SJSA1 (cell line): ENCODE results near the gene SERPINA9. TPM values are rescaled to one million over a fixed set of nuclear protein-coding genes. Genes with fewer than 3 reads are reported as not detected.

Experiments used
- DNase-seq, 2 experiments: peaks; one replicate each; pipeline ENCODE4 v3.0.0-alpha.2; 2015 to 2020; ENCODE audit warnings: low spot score in 2 of 2, low read depth in 1 of 2
- H3K27ac ChIP-seq: fragments of 250-450 bp; sonication (Bioruptor Pico); 2 replicates; pipeline ENCODE4 v1.5.1; 2020; ENCODE audit warnings: mild to moderate bottlenecking, moderate library complexity
- H3K27me3 ChIP-seq: fragments of 250-450 bp; sonication (Bioruptor Pico); replicated peaks from 2 replicates; pipeline ENCODE4 v1.5.1; 2020; ENCODE audit warnings: mild to moderate bottlenecking, moderate library complexity
- H3K36me3 ChIP-seq: fragments of 250-450 bp; sonication (Bioruptor Pico); 2 replicates; pipeline ENCODE4 v1.5.1; 2020; ENCODE audit warnings: mild to moderate bottlenecking
- H3K4me1 ChIP-seq: fragments of 250-450 bp; sonication (Bioruptor Pico); replicated peaks from 2 replicates; pipeline ENCODE4 v1.6.1; 2021; ENCODE audit warnings: mild to moderate bottlenecking
- H3K4me3 ChIP-seq: fragments of 250-450 bp; sonication (Bioruptor Pico); 2 replicates; pipeline ENCODE4 v1.5.1; 2020; ENCODE audit warnings: mild to moderate bottlenecking
- H3K9me3 ChIP-seq: fragments of 250-450 bp; sonication (Bioruptor Pico); replicated peaks from 2 replicates; pipeline ENCODE4 v1.5.1; 2020; ENCODE audit warnings: mild to moderate bottlenecking
- total RNA-seq: library from RNA; depleted of rRNA; stranded (reverse); fragments of >200 nt; shearing (Covaris generic); gene quantifications from 2 replicates; pipeline ENCODE4 v1.2.3, GENCODE V29; 2014

Gene SERPINA9
- total RNA-seq, 1 experiment from 2014 or later, result not detected

DNA sequence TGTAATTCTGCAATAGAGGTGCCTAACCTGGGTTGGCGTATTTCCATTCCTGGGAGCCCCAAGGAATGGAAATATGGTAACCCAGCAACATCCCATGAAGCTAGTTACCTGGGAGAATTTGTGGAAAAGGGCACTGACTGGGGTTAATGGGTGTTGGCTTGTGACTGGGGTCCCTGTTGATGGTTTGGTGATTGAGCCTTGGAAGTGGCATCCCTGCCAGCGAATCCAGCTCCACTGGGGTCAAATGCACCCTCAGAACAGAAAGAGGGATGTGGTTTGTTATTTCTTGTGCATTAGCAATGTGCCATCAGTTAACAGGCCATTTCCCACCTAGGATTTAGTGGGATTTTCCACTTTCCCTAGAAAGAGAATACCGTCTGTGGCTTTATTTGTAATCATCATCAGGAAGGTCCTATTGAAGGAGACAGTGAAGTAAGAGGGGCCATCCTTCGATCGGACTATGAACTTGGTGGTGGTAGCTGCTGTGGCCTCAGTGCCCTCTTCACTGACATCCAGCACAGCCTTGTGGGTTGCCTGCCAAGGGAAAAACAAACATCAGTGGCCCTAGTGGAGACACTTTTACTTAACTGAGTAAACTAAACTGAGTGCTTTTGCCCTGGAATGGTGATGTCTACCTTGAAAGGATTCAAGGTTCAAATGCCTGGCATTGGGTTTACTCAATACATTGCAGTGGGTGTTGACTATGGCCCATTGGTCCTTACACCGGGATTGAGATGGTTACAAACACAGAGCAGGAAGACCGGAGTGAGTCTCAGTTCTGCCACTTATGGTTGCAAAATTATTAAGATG is 13.0 kb downstream of the SERPINA9 start:
- Histone ChIP-seq H3K27ac (no peak overlapping the region), H3K4me1 (no peaks in the 10 kb centered on the region), H3K4me3 (no peak overlapping the region), H3K9me3 (no peaks in the 10 kb centered on the region), H3K27me3 (no peaks in the 10 kb centered on the region), H3K36me3 (no peaks in the 10 kb centered on the region)
- no peak for DNase-seq

DNA sequence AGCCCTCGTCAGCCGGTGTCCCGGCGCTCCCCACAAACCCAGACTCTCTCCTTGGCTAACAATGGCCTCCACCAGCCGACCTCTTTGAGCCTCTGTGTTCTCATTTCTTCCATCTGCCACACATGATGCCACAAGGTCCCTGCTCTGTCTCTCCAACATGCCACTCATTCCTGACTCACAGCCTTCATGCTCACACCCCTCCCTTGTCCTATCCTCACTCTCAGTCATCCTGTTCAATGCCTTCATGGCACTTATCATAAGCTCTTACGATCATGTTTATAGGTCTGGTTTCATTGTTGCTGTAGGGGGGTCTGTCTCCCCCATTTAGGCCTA is 13.8 kb downstream of the SERPINA9 start:
- no peak overlapping the region for H3K27ac ChIP-seq
- DNase-seq, result no peak

DNA sequence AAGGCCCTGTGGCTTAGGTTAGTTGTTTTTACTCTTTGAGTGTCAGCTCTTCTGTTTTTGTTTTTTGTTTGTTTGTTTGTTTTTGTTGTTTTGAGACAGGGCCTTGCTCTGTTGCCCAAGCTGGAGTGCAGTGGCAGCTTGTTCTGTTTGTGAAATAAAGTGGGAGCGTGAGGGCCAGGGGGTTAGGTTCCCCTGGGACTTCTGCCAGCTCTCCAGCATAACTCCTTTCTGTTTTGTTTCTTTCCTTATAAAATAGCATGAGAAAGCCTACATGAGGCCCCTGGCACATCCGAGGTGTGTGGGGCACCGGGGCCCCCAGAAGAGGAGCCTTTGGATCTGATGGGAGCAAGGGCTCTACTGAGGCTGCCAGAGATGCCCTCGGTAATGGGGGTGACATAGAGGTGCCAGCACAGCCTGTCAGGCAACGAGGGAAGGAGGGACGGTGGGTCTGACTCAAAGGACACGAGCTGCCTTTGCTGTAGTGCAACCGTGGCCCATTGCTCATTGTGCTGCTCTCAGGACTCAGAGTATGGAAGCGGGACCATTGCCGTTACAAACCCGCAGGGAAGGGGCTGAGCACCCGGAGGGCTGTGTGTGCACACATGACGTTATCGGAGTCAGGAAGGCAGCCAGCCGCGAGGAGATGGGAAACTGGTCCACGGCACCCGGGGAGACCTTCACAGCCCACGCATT is 14.3 kb downstream of the SERPINA9 start:
- H3K27ac ChIP-seq, result no peak overlapping the region
- H3K9me3 ChIP-seq, result no peaks in the 10 kb centered on the region
- H3K27me3 ChIP-seq, result no peaks in the 10 kb centered on the region
- no peak for DNase-seq
- H3K4me1 ChIP-seq, result no peaks in the 10 kb centered on the region
- H3K36me3 ChIP-seq, result no peaks in the 10 kb centered on the region
- no peak overlapping the region for H3K4me3 ChIP-seq

More for the DNA sequence above, 13.8 kb downstream of the SERPINA9 start:
- Histone ChIP-seq H3K27me3 (no peaks in the 10 kb centered on the region), H3K4me1 (no peaks in the 10 kb centered on the region), H3K4me3 (no peak overlapping the region), H3K36me3 (no peaks in the 10 kb centered on the region), H3K9me3 (no peaks in the 10 kb centered on the region)

DNA sequence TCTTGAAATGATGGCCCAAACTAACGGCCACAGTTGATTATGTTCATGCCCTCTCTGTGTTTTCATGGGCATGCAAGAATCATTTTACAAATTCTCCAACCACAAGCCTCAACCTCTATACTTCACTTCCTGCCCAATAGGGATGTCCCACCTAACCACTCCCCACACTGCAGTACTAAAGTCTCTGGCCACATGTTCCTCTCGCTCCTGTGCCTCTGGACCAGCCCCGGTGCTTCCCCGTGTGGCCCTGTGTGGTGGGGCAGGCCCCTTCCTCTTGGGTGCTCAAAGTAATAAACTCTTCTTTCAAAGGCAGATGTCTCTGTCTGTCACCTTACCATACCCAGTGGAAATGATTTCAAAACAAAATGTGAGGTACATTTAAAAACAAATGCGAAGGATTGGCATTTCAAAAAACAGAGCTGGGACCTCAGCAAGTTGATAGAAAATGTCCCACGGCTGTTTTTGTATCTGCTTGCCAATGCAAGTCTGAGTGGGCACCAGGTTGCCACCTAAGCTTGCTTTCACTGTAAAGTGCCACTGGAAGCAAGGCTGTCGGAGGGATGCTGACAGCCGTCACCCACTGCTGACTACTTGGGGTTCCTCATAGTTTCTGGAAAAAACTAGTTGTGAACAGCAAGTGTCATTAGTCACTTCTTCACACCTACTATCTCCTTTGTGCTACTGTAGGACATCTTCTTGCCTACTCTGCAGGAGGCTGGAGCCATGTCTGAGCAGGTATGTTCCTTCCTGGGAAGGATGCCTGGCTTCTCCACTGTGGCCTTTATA is 15.2 kb downstream of the SERPINA9 start:
- H3K27me3 ChIP-seq, result no peaks in the 10 kb centered on the region
- H3K4me1 ChIP-seq, result no peaks in the 10 kb centered on the region
- no peak overlapping the region for H3K4me3 ChIP-seq
- DNase-seq, result no peak
- H3K27ac ChIP-seq, result no peak overlapping the region
- no peaks in the 10 kb centered on the region for H3K9me3 ChIP-seq
- H3K36me3 ChIP-seq, result no peaks in the 10 kb centered on the region

DNA sequence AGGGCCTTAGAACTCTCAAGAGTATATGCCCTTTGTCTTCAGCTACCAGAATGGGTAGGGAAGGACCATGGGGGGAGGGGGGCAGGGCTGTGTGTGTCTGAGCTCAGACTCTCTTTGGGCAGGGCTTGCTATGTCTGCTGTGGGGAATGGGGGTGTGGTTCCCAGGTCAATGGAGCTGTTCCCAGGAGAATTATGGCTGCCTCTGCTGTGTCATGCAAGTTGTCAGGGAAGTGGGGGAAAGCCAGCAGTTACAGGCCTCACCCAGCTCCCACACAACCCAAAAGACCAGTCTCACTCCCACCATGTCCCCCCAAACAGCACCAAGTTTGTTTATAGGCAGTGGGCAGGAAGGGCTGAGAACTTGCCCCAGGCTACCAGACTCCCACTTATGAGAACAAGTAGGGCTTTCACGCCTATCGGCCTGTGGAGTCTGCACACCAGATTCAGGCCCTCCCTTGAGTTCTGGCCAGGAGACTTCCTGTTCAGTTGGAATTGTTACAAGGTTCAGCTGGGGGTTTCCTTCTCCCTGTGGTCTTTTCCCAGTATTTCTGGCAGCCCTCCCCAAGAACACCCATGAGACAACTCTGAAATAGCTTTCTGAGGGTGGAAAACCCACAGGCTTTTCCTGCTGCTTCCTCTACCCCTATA is 17.3 kb downstream of the SERPINA9 start:
- Histone ChIP-seq H3K27ac (no peak overlapping the region), H3K36me3 (no peaks in the 10 kb centered on the region), H3K4me1 (no peaks in the 10 kb centered on the region), H3K9me3 (no peaks in the 10 kb centered on the region), H3K4me3 (no peak overlapping the region), H3K27me3 (no peaks in the 10 kb centered on the region)
- no peak for DNase-seq

DNA sequence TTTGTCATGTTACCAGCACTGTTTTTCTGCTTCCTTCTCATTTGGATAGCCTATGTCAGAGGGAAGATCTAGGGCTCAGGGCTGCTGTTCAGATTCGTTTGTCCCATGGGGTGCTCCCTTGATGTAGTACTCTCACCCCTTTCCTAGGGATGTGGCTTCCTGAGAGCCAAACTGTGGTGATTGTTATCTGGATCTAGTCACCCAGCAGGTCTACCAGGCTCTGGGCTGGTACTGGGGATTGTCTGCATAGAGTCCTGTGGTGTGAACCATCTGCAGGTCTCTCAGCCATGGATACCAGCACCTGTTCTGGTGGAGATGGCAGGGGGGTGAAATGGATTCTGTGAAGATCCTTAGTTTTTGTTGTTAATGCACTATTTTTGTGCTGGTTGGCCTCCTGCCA is 17.9 kb downstream of the SERPINA9 start:
- Histone ChIP-seq H3K27me3 (no peaks in the 10 kb centered on the region), H3K27ac (no peak overlapping the region), H3K4me1 (no peaks in the 10 kb centered on the region), H3K9me3 (no peaks in the 10 kb centered on the region), H3K36me3 (no peaks in the 10 kb centered on the region), H3K4me3 (no peak overlapping the region)
- no peak for DNase-seq

DNA sequence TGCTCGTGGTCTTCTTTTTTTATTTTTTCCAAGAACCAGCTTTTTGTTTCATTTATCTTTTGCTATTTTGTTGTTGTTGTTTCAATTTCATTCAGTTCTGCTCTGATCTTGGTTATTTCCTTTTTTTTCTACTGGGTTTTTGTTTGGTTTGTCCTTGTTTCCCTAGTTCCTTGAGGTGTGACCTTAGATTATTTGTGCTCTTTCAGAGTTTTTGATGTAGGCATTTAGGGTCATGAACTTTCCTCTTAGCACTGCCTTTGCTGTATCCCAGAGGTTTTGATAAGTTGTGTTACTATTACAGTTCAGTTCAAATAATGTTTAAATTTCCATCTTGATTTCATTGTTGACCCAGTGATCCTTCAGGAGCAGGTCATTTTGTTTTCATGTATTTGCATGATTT is 20.1 kb downstream of the SERPINA9 start:
- H3K4me1 ChIP-seq, result no peaks in the 10 kb centered on the region

DNA sequence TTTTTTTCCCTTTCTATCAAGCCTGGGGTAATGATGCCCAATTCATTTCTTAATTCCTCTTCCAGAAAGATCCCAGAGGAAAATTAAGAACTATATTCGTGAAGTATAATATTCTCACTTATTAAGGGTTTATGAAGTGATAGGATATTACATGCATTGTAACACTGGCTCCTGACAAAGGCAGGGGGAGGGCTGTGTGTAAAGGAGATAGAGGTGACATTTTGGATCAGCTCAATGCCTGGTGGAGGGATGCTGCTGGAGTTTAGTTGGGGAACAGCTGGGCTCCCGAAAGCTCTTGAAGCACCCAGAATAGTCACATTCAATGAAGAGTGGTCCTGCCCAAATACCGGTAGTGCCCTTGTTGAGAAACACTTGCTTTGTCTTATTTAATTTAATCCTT is 24.2 kb downstream of the SERPINA9 start:
- H3K9me3 ChIP-seq, result no peaks in the 10 kb centered on the region

More for the DNA sequence above, 20.1 kb downstream of the SERPINA9 start:
- Histone ChIP-seq H3K27ac (no peak overlapping the region), H3K9me3 (no peaks in the 10 kb centered on the region), H3K4me3 (no peak overlapping the region), H3K36me3 (no peaks in the 10 kb centered on the region), H3K27me3 (no peaks in the 10 kb centered on the region)
- DNase-seq, result no peak

DNA sequence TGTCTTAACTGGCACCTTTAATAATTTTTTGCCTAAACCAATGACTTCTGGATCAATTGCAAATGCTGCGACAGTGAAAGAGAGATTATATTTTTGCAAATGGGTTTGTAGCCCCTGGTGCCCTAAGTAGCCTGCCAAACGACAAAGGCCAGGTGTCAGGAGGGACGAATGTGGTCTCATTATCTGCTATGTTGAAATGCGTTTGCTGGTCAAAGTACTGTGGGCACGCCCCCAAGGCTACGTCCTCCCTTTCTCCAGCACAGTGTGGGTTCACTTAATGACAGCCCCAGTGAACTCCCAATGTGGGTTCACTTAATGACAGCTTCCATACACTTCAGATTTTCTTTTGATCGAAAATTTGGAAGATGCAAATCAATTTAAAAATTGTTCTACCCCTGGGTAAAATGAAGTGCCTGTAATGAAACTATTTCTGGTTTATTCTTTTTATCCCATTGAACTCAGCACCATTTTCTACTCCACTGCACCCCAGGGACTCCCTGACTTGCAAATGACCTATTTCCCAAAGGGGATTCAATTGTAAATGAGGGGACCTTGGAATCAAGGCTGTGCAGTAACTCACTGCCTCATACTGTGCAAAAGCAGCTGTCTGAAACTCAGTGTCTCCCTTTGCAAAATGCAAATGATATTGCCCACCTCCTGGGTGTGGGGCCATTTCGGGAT is 24.8 kb downstream of the SERPINA9 start:
- no peaks in the 10 kb centered on the region for H3K36me3 ChIP-seq
- H3K27ac ChIP-seq, result no peak overlapping the region

More for the DNA sequence above, 24.2 kb downstream of the SERPINA9 start:
- no peaks in the 10 kb centered on the region for H3K4me1 ChIP-seq
- H3K4me3 ChIP-seq, result no peak overlapping the region
- no peaks in the 10 kb centered on the region for H3K36me3 ChIP-seq
- H3K27ac ChIP-seq, result no peak overlapping the region
- 0 out of 2 replicates have a peak, but pooled peaks cover 3% of the 10 kb centered on the region for H3K27me3 ChIP-seq
- DNase-seq, result no peak

DNA sequence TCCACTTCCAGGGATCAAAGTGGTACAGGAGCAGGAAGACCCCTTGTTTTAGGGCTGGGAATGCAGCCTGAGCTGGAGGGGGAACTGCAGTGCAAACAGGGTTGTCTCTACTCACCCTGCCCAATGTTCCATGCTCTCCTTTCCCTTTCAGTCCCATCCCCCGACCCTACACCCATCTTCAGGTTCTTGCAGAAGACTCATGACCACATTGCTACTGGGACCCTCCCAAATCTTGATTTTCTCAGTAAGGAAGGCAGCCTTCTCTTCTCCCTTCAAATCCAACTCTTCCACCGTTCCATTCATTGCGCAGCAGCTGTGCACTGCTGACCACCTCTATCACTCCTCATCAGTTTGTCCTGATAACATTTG is 25.3 kb downstream of the SERPINA9 start:
- Histone ChIP-seq H3K4me1 (no peaks in the 10 kb centered on the region), H3K4me3 (no peak overlapping the region), H3K27me3 (0 out of 2 replicates have a peak, but pooled peaks cover 3% of the 10 kb centered on the region), H3K9me3 (no peaks in the 10 kb centered on the region), H3K36me3 (no peaks in the 10 kb centered on the region), H3K27ac (no peak overlapping the region)
- DNase-seq, result no peak

More for the DNA sequence above, 24.8 kb downstream of the SERPINA9 start:
- no peaks in the 10 kb centered on the region for H3K4me1 ChIP-seq
- H3K4me3 ChIP-seq, result no peak overlapping the region
- H3K27me3 ChIP-seq, result 0 out of 2 replicates have a peak, but pooled peaks cover 3% of the 10 kb centered on the region
- no peaks in the 10 kb centered on the region for H3K9me3 ChIP-seq
- no peak for DNase-seq

DNA sequence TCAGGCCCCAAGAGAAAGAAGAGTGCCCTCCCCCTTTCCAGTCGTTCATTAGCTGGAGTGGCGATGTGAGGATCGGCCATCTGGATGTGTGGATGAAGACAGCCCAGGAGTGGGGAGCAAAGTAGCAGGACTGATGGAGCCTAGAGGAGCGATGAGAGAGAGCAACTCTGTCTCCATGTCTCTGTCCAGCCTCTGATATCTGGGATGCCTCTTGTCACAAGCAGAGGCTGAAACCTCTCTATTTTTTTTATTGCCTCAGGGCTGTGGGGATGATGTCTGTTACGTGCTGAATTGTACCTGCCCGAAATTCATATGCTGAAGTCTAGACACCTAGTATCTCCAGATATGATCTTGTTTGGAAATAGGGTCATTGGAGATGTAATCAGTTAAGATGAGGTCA is 26.1 kb downstream of the SERPINA9 start:
- Histone ChIP-seq H3K27me3 (0 out of 2 replicates have a peak, but pooled peaks cover 3% of the 10 kb centered on the region), H3K4me1 (no peaks in the 10 kb centered on the region), H3K9me3 (no peaks in the 10 kb centered on the region), H3K36me3 (no peaks in the 10 kb centered on the region), H3K27ac (no peak overlapping the region), H3K4me3 (no peak overlapping the region)
- DNase-seq, result no peak

DNA sequence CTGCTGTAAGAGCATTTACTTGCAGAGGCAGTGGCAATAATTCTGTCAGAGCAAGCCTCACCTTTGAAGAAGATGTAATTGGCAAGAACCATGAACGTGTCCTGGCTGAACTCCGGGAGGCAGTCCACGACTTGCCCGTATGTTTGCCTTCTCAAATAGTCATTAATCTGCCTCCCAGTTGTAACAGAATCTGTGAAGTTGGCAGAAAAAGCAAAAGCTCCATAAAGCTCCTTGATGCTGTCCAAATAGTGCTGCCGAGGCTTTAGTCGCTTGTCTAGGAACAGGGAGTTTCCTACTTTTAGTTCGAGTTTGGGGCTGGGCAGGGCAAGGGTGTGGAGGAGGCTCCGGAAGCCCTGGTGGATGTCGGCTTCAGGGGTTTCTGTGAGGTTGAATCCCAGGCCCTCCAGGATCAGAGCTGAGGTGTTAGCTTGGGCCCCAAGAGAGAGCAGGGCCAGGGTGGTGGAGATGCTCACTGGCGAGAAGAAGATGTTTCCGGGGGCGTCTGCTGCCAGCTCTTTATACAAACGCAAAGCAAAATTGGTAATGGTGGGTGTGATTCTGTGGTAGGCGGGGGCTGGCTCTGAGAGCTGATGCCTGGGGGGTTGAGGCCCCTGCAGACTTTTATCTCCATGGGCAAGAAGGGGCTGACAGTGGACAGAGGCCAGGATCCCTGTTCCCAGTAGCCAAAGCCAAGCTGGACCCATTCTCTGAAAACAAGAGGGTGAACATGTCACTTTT is 27.8 kb downstream of the SERPINA9 start:
- H3K4me3 ChIP-seq, result no peak overlapping the region
- H3K36me3 ChIP-seq, result no peaks in the 10 kb centered on the region
- H3K9me3 ChIP-seq, result no peaks in the 10 kb centered on the region

More for the DNA sequence above, 27.8 kb downstream of the SERPINA9 start:
- Histone ChIP-seq H3K4me1 (no peaks in the 10 kb centered on the region), H3K27ac (no peak overlapping the region), H3K27me3 (0 out of 2 replicates have a peak, but pooled peaks cover 3% of the 10 kb centered on the region)
- DNase-seq, result no peak
